T-helper 9 cell (primary cell): ENCODE data around the gene RASSF10.

Experiments
- DNase-seq: peaks from one replicate; pipeline ENCODE4 v3.0.0-alpha.2; 2020

RASSF10 gene

DNA sequence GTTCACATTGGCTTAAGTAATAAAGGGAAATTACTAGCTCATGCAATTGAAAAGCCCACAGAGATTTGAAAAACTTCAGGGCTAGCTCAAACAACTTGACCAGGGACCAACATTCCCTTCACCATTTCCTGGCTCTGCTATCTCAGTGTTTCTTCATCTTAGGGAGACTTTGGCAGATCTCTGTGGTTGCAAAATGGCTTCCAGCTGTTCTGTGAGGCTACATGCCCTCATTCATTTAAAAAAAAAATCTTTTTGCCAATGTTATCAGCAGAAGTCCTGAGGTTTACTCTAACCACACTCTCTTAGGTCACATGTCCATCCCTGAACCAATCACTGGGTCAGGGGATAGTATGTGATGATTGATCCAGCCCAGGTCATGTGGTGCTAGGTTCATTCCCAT, 13.9 kb upstream of the RASSF10 start:
- no peak for DNase-seq

DNA sequence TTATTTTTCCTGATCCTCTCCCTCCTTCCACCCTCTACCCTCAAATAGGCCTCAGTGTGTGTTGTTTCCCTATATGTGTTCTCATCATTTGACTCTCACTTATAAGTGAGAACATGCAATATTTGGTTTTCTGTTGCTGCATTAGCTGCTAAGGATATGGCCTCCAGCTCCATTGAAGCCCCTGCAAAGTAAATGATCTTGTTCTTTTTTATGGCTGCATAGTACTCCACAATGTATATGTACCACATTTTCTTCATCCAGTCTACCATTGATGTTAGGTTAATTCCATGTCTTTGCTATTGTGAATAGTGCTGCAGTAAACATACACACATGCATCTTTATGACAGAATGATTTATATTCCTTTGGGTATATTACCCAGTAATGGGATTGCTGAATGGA, 13.3 kb upstream of the RASSF10 start:
- no peak for DNase-seq

DNA sequence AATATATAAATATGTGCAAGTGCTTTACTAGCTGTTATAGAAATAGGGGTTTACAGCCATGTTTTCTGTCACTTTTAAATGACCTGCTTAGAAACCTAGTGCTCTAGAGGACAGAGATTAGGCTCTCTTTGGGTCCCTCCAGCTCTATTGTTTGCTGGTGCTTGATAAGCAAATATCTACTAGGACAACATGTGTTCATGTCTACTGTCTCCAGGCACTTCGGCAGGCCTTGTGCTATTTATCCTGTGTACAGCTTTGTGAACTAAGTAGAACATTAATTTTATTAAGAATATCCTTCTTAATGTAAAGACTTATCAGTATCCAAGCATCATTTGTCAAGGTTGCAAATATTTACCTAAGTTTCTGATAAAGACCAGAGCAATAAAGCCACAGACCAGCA, 11.9 kb upstream of the RASSF10 start:
- DNase-seq: no peak

DNA sequence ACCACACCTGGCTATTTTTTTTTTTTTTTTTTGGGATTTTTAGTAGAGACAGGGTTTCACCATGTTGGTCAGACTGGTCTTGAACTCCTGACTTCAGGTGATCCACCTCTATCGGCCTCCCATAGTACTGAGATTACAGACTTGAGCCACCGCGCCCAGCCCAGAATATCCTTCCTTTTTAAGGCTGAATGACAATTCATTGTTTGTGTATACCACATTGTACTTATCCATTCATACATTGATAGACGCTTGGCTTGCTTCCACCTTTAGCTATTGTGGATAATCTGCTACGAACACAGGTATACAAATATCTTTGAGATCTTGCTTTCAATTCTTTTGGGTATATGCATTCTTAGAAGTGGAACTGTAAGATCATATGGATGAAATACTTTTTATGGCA, 10.8 kb upstream of the RASSF10 start:
- no peak for DNase-seq

DNA sequence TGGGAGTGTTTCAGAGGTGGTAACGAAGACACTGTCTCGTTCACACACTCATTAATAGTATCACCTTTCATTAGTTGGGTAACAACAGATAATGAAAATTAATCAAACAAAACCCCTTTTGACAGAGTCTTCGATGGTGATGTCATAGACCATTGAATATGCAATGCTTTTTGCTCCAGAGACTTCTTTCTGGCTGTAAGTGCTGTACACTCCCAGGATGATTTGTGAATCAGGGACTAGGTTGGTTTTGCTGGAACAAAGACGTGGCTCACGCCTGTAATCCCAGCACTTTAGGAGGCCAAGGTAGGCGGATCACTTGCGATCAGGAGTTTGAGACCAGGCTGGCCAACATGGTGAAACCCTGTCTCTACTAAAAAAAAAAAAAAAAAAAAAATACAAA, 9.5 kb upstream of the RASSF10 start:
- no peak for DNase-seq

DNA sequence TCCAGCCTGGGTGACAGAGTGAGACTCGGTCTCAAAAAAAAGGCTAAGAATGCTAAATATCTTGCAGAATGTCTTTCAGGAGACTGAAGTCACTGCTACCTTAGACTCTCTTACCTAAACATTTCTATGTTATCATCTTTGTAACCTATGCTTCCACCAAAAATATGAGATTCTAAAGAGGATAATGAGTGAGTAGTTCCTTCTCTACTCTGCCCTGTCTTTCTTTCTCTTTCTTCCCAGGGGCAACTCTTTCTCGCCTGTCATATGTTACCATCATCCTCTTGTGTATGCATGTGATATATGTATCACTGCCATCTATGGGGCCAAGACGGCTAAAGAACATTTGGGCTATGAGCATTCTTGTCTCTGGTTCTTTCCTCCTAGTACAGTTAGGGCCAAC, 9.0 kb upstream of the RASSF10 start:
- no peak for DNase-seq

DNA sequence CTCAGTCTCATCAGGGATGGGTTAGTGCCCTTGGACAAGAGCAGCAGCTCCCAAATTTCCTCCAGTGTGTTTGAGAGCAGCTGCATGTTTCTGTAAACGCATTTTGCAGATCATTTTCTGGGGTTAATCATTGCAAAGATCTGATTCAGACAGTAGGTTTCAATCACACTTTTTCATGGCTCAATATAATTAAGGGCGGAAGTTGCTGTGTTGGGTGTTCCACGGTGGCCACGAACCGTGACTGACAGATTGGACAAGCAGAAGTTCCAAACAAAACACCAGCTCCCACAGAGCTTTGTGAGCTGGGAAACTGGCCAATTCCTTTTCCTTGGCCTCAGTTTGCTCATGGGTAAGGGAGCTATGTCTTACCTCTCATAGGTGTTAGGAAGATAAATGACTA, 8.4 kb upstream of the RASSF10 start:
- DNase-seq: no peak

DNA sequence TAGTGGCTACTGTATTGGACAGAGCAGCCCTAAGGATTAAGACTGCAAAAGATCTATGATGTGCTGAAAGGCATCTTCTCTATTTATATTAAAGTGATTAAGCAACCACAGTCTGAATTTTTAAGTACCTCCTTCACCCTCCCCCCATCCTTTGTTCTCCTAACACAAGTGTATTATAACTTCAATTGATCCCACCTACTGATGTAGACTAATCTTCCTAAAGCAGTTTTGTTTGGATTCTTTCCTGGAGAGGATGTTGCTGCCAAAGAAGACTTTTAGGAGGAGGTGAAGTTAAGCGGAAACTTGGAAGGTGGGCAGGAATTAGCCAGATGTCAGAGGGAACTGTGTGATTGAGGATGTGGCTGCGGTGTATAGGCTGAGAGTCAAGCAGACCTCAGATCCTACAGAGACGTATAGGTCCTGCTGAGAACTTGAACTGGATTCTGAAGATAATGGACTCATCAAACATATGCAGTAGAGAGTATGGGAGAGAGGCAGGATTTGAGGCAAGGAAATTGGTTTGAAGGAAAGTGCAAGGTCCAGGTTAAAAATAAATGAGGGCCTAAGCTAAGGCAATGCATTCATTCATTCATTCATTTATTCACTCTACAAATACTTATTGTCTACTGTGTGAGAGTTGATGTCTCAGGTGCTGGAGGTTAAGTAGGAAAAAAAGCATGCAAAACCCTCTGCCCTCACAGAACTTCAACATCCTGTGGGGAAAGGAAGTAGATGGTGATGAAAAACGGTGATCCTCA, 5.2 kb upstream of the RASSF10 start:
- DNase-seq: no peak

DNA sequence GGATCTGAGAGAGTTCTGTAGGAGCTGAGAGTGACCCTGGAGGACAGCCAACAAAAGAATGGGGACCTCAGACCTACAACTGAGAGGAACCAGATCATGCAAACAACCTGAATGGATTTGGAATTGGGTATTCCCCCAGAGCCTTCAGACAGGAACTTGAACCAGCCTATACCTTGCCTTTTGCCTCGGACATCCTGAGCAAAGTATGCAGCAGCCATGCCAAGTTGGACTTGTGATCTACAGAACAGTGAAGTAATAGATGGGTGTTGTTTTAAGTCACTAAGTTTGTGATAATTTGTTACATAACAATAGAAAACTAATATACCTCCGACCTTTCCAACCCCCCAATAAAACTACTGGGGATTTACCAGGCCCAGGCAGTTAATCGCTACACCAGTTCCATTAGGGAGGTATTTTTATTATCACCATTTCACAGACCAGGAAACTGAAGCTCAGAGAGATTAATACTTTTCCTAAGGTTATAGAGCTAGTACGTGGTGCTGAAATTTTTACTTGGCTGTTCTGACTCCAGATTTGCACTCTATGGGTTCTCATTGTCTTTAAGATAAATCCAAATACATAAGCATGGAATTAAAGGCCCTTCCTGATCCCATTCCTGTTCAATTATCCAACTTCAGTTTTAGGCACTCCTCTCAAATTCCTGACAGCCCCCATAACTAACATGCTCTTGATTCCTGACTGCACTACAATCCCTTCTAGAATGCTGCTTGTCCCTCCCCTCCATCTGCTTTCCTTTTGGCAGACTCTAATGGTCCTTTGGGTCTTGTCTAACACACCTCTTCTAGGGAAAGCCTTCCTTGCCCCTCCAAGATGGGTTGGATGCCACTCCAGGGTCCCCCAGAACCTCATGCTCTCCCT, 1.7 kb upstream of the RASSF10 start:
- DNase-seq: no peak

DNA sequence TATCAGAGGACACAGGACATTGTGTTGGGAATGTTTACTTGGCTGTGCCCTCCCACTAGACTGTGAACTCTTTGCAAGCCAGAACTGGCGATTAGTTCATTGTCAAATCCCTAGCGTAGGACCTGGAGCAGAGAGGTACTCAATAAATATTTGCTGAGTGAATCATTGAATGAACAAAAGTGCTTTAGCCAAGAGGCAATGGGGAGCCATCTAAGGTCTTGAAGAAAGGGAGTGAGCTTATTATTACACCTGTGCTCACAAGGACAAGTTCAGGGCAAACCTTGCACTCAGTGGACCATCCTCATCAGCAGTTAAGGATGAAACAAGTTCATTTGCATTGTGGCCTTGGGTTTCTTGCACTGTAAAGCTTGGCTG, 1.1 kb upstream of the RASSF10 start:
- no peak for DNase-seq

DNA sequence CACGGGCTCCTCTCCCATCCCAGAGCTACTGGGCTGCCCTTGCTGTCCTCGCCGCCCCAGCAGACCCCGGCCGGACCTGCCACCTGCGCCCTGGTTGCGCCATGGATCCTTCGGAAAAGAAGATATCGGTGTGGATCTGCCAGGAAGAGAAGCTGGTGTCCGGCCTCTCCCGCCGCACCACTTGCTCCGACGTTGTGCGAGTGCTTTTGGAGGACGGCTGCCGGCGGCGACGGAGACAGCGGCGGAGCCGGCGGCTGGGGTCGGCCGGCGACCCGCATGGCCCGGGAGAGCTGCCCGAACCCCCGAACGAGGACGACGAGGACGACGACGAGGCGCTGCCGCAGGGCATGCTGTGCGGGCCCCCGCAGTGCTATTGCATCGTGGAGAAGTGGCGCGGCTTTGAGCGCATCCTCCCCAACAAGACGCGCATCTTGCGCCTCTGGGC, 382 bp downstream of the RASSF10 start:
- DNase-seq: no peak

DNA sequence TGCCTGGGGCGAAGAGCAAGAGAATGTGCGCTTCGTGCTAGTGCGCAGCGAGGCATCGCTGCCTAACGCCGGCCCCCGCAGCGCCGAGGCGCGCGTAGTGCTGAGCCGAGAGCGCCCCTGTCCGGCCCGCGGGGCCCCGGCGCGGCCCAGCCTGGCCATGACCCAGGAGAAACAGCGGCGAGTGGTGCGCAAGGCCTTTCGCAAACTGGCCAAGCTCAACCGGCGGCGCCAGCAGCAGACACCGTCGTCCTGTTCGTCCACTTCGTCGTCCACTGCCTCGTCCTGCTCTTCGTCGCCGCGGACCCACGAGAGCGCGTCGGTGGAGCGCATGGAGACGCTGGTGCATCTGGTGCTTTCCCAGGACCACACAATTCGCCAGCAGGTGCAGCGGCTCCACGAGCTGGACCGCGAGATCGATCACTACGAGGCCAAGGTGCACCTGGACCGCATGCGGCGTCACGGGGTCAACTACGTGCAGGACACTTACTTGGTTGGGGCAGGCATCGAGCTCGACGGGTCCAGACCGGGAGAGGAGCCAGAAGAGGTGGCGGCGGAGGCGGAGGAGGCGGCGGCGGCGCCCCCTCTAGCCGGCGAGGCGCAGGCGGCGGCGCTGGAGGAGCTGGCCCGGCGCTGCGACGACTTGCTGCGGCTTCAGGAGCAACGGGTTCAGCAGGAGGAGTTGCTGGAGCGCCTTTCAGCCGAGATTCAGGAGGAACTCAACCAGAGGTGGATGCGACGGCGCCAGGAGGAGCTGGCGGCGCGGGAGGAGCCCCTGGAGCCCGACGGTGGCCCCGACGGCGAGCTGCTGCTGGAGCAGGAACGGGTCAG, 1.0 kb downstream of the RASSF10 start:
- DNase-seq: no peak

DNA sequence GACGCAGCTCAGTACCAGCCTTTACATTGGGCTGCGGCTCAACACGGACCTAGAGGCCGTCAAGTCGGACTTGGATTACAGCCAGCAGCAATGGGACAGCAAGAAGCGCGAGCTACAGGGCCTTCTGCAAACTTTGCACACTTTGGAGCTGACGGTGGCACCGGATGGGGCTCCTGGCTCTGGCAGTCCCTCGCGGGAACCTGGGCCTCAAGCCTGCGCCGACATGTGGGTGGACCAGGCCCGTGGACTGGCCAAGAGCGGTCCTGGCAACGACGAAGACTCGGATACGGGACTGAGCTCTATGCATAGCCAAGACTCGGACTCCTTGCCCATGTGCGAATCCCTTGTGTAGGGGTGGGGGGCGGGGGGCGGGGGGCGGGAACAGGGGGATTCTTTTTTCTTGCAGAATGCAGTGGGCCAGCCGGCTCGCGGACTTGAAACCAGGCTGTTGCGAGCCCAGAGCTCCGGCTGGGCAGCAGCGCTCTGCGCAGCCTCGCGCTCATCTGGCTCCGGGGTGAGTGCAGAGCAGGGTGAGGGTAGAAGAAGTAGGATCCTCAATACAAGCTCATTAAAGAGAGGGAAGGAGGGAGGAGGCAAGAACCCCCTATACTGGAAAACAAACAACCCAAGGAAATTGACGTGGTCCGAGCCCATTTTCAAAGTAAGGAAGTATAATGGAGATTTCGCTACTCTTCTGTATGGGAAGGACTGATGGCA, 1.8 kb downstream of the RASSF10 start:
- DNase-seq: no peak

DNA sequence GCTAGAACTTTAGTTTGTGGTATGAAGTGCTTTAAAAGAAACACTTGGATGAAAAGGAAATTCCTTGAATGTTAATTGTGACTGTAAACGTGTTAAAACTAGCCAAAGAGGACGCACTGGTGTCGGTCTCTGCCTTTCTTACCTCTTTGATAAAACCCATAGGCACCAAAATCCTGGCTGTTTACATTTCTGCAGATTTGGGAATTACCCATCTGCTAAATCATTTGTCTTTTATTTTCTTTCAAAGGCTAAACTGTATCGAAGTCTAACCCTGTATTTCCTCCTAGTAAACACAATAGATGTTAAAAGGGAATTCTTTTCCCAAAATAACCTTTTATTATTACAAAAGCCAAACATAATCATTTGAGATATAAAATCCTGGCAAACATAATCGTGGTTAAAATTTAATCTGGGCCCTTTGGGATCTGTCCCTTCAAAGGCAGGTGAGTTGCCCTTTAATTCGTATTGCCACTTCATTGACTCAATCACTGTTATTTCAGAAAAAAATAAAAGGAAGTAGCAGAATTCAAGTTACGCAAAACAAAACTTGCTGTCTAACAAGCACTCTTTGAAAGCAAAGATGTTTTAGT, 2.4 kb downstream of the RASSF10 start:
- no peak for DNase-seq

DNA sequence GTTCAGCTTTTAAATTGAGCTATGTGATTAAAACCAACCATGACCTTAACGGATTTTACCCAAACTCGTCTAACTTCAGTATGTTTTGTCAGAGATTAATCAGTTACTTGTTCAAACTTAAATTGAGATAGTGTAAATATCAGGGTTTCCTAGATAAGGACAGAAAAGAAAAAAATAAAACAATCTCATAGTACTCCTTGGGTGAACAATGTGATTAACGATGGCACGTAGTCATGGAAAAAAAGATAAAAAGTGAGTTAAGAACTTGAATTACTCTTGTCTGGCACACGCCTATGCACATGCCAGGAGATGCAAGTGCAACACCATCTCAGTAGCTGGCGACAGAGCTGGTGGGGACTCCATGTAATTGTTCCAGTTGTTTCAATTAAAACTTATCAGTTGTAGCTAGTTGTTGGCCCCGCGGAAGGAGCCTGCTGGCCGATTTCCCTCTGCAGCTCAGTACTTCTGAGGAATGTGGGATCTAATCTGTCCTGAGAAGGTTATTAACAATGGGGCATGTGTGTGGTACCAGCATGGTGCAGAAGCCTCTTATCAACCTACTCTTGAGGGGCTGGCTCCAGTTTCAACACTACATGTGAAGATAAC, 3.0 kb downstream of the RASSF10 start:
- DNase-seq: no peak

DNA sequence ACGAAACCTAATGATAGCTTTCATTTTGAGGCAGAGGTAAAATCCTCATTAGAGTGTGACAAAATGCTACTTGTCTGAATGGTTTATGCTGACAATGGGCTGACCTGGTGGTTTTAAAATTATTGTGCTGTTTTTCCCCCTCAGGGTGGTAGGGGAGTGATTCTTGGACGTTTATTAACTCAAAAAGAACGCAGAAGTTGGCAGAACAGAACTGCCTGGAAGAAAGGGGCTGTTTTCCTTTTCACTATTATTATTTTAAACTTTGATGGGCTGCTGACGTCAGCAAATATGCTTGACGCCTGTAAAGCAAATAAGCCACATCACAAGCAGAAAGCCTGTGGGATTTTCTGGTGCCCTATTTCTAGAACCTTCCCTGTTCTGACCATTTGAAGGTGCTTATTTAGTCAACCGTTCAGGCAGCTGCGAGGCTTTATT, 4.0 kb downstream of the RASSF10 start:
- DNase-seq: no peak

DNA sequence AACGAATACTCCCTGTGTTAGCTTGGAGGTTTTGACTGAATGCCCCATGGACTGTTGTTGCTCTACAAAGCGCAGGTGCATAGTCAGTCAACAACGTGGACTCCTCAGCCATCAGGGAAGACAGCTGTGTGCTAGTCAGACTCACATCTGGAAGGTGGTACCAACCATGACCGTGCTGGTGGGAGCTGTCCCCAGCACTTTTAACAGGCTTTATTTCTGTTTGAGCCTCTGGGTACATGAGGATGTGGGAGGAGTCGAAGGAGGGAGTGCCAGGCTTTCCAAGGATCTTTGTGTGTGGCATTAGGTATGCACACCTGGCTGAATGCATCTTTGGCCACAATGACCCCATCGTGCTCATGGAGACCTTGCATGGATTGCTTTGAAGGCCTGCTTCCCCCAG, 6.6 kb downstream of the RASSF10 start:
- no peak for DNase-seq

DNA sequence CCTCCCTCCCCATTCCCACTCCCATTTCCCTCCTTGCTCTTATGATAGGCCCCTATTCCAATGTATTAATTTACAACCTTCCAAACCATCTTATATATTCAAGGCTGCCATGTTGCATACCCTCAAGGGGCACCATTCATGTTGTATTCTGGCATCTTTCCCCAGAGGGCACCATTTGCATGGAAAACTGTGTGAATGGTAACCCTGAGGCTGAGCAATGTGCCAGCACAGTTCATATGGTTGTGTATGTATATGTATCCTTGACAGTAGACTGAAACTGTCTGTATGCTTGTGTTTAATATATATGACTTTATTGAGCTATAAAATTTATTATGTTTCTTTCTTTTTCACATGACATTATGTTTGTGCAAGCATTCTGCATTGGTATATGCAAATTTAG, 7.3 kb downstream of the RASSF10 start:
- no peak for DNase-seq

DNA sequence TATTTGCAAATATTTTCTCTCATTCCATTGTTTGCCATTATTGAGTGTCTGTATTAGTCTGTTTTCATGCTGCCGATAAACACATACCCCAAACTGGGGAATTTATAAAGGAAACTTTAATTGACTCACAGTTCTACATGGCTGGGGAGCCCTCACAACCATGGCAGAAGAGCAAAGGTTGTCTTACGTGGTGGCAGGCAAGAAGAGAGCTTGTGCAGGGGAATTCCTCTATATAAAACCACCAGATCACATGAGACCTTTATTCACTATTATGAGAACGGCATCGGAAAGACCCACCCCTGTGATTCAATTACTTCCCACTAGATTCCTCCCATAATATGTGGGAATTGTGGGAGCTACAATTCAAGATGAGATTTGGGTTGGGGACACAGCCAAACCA, 10.2 kb downstream of the RASSF10 start:
- DNase-seq: no peak

DNA sequence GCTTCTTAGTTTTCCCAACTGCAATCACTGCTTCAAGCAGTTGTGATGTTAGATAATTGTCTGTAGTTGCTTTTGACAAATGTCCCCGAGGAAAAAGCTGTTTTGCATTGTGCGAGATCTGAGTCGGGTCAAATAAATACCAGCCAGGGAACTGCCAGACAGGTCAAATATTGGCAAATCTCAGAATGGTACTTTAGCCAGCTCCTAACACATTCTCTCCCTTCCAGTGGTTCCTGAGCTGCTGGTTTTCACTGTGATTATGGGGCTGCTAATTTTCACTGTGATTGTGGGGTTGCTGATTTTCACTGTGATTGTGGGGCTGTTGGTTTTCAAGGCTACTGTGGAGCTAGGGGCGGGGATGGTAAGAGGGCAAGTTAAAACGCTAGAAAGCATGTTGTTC, 14.3 kb downstream of the RASSF10 start:
- DNase-seq: no peak

DNA sequence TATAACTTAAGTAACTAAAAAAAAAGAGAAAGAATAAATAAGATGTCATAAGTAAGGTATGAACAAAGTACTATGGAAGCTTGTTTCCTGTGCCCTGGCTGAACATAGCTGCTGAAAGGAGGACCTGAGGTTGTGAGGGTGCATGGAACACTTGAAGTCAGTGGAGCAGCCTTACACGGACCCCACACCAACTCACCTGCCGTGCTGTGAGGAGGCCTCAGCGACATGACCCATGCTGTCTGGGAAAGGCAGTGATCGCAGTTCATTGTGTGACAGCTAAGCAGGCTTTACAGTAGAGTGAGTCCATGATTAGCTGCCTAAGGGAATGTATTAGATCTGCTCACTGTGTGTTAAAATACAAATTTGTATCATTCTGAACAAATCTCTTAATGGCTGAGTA, 17.6 kb downstream of the RASSF10 start:
- DNase-seq: no peak

DNA sequence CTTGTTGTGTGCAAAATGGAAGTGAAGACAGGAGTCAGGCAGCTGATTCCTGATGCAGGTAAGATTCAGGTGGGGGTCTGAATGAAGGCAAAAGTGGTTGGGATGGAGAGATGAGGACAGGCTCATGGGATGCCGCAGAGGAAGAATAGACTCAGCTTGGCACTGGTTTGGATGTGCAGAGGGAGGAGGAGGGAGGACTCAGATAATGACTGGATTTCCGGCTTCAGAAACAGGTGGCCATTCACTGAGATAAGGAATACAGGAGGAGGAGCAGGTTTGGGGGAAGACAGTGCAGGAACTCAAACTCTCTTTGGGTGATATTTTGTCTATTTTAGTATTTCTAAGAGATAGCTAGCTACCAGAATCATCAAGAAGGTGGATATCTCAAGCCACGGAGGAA, 19.2 kb downstream of the RASSF10 start:
- no peak for DNase-seq
